GM10266 (cell line): Measurements from ENCODE around the gene ELANE.
"Not testable (repeated sequence)": the region's sequence is repeated elsewhere in the genome, so short reads cannot be mapped to it uniquely, and the experiment has no call there.

ENCODE experiments used
- DNase-seq: peaks from one replicate; pipeline ENCODE4 v3.0.0; 2012; ENCODE audit errors: extremely low spot score
- CTCF ChIP-seq: IDR thresholded peaks from 2 replicates; pipeline ENCODE4 v1.5.1; 2012; ENCODE audit warnings: mild to moderate bottlenecking, low read depth; ENCODE audit not compliant: control insufficient read depth, insufficient read depth; ENCODE audit errors: missing control alignments

Gene ELANE

GRCh38 chr19:888581-889385, 36.7 kb downstream of the ELANE start:
- no peak for DNase-seq
- no peak for TF ChIP-seq CTCF

GRCh38 chr19:889662-890295, 37.7 kb downstream of the ELANE start:
- DNase-seq = no peak

GRCh38 chr19:890831-891230, 38.7 kb downstream of the ELANE start:
- no peak for DNase-seq
- TF ChIP-seq CTCF = no peak

More at GRCh38 chr19:889662-890295, 37.7 kb downstream of the ELANE start:
- TF ChIP-seq CTCF = no peak

- DNase-seq = not testable (repeated sequence)
These were observed 39.5 kb downstream of the ELANE start for GRCh38 chr19:891421-892200.

GRCh38 chr19:892243-892893, 40.3 kb downstream of the ELANE start:
- DNase-seq = peak; percentile 82
- no peak for TF ChIP-seq CTCF

GRCh38 chr19:892894-893689, 41.0 kb downstream of the ELANE start, which contains the start of the genes MED16 and RNU6-9:
TSS of gene MED16 (minus strand) at chr19:893187. CDS start at chr19:891131, 2,056 bp downstream.
TSS of gene RNU6-9 (plus strand) at chr19:893484.
- no peak for TF ChIP-seq CTCF

More at GRCh38 chr19:892894-893689, 41.0 kb downstream of the ELANE start, which contains the start of the genes MED16 and RNU6-9:
- DNase-seq = peak; percentile 100
